NCI-H1048 (cell line): ENCODE data around the gene MYH6.
"Not testable (repeated sequence)": the region's sequence is repeated elsewhere in the genome, so short reads cannot be mapped to it uniquely, and the experiment has no call there.

Source experiments
- DNase-seq: peaks from one replicate; lab custom pipeline; 2025; lab: John Stamatoyannopoulos, UW

Gene MYH6

GRCh38 chr14:23414254-23414653 is 6.2 kb upstream of the MYH6 start:
- no peak for DNase-seq

DNA sequence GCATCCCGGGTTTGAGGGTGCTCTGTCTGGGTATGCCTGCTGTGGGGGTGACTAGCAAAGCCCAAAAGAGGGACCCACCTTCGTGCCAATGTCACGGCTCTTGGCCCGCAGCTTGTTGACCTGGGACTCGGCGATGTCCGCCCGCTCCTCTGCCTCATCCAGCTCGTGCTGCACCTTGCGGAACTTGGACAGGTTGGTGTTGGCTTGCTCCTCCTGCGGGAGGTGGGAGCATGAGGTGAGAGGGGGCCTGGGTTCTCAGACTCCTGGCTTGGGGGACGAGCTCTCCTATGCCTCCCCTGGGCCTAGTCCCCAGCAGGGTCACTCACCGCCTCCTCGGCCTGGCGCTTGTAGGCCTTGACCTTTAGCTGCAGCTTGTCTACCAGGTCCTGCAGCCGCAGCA is 5.6 kb upstream of the MYH6 start:
- DNase-seq, result no peak

GRCh38 chr14:23411563-23412525 is 3.8 kb upstream of the MYH6 start:
- no peak for DNase-seq

DNA sequence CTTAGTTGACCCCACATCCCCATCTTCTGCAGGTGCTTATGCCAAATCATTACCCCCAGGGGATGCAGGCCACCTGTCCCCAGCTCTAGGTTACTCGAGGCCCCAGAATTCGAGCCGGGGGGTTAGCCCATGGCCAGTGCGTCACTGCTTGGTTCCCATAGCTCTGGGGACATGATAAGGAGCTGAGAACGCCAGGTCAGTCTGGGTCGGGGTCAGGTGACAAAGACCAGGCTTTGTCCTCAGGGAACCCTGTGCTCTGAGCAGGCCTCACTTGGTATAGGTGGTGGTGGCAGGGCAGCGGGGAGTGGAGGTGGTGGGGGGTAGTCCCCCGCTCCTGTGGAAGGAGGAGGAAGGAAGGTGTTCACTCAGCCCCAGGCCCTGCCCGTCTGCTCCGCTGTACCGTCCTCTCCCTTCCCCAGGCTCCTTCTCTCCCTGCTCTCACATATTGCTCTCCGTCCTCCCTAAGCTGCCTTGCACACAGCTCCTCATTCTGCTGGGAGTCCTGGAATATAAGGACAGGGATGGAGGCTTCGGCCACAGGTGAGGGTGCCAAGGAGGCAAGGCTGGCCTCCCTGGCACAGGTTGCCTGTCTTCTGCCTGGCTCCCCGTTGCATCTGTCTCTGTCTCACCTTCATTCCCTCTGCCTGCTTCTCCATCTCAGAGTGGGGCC is 2.0 kb upstream of the MYH6 start:
- DNase-seq, result no peak

GRCh38 chr14:23409475-23409874 is 1.4 kb upstream of the MYH6 start:
- no peak for DNase-seq

GRCh38 chr14:23408307-23408630 is 196 bp upstream of the MYH6 start:
- no peak for DNase-seq

DNA sequence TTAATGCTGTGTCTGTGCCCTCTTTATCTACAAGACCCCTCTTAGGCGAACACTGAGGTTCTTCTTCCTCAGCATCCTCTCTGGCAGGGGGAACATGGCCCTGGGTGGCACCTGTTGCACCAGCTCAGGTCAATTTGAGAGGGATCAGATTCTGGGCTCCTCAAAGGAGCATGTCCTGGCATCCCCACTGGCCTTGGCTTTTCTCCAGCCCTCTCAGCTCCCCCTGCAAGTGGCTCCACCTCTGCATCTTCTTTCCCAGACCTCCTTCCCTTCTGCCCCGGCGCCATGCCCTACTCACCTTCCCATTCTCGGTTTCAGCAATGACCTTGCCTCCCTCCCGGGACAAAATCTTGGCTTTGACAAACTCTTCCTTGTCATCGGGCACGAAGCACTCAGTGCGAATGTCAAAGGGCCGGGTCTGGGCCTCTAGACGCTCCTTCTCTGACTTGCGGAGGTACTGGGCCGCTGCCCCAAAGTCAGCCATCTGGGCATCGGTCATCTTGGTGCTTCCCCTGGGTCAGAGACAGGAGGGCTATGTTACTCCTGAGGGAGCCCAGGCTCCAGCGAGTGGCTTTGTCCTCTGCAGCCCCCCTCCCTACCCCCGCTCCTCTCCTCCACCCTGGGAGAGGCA is 1.2 kb downstream of the MYH6 start:
- DNase-seq, result no peak

DNA sequence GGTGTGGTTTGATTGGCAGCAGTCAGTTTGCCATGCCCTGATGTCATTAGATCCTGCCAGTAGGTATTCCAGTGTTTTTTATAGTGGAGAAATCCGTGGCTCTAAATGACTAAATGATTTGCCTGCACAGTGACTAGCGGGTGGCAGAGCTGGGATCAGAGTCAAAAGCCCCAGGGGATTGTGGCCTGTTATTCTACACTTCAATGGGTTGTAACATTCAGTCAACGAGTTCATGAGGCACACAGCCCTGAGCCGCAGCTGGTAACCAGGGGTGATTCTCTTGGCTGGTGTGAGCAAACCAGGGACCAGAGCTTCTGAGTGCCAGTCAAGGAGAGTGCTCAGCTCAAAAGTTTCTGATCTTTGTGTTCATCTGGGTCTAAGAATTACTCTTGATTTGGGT is 1.8 kb downstream of the MYH6 start:
- DNase-seq, result no peak

- DNase-seq, result no peak
Observed at GRCh38 chr14:23405516-23406025, 2.5 kb downstream of the MYH6 start.

DNA sequence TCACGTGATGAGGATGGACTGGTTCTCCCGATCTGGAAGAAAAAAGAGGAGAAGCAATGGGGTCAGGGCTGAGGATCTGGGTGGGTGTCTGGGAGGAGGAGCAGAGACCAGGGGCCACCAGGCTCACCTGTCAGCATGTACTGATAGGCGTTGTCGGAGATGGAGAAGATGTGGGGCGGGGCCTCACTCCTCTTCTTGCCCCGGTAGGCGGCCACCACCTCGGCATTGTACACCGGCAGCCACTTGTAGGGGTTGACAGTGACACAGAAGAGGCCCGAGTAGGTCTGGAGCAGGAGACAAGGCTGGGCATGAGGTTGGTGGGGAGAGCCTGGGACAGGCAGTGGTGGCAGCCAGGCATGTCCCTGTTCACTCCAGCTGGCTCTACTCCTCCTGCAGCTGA is 3.0 kb downstream of the MYH6 start:
- DNase-seq, result no peak

DNA sequence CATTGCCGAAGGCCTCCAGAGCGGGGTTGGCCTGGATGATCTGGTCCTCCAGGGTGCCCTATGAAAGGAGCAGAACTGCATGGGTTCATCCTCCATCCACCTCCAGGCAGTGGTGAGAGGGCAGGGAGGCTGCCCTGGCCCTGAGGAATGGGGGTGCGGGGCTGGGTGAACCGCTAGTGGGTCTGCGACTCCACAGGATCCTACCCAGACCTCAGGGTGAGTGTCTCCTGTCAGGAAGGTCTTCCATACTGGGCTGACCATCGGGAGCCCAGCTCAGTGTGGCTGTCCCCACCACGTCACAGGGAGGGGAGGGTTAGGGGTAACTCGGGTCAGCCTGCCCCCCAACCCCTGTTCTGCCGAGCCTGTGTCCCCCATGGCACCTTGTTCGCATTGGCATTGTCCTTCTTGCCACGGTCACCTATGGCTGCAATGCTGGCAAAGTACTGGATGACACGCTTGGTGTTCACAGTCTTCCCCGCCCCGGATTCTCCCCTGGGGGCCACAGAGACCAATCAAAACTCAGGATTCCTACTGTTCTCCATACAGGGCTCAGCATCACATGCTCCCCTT is 3.7 kb downstream of the MYH6 start:
- no peak for DNase-seq

GRCh38 chr14:23403908-23404307 is 4.2 kb downstream of the MYH6 start:
- no peak for DNase-seq

- no peak for DNase-seq
Observed at GRCh38 chr14:23403139-23403438, 5.0 kb downstream of the MYH6 start.

- no peak for DNase-seq
Observed at GRCh38 chr14:23402296-23403138, 5.6 kb downstream of the MYH6 start.

GRCh38 chr14:23401291-23401690 is 6.8 kb downstream of the MYH6 start:
- no peak for DNase-seq

GRCh38 chr14:23400496-23401149 is 7.5 kb downstream of the MYH6 start:
- DNase-seq, result not testable (repeated sequence)

DNA sequence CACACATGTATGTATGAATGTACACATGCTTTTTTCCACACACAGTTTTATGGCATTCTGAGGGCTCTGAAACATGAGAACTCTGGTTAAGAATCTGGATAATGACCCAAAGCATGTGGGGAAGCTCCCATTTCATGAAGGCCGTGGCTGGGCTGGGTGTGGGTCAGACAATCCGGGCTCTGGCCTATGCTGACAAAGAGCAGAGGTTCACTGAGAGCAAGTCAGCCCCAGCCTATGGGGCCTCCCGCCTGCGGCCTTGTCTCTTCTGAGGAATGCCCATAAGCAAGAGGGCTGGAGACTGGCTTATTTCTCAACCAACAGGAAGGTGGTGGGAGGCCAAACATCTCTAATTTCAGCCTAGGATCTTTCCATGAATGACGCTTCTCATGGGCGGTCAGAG is 8.5 kb downstream of the MYH6 start:
- no peak for DNase-seq

- DNase-seq, result no peak
Observed at GRCh38 chr14:23399136-23399535, 8.9 kb downstream of the MYH6 start.

DNA sequence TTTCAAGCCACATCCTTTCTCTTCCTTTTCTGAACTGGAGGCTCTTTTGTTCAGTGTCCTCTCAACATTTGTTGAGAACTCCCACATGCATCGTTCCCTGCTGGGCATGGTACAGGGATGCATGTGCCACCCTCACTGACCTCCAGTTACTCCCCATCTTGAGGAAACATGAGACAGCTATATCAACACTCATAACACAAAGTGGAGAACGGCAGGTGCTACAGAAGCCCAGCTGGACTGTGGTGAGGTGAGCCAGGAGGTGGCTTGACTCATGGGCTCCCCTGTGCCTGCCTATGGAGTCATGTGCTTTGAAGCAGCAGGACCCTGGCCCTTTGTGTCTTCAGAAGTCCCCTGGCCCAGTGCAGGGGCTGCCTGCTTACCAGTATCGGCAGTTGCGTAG is 9.7 kb downstream of the MYH6 start:
- DNase-seq, result no peak

DNA sequence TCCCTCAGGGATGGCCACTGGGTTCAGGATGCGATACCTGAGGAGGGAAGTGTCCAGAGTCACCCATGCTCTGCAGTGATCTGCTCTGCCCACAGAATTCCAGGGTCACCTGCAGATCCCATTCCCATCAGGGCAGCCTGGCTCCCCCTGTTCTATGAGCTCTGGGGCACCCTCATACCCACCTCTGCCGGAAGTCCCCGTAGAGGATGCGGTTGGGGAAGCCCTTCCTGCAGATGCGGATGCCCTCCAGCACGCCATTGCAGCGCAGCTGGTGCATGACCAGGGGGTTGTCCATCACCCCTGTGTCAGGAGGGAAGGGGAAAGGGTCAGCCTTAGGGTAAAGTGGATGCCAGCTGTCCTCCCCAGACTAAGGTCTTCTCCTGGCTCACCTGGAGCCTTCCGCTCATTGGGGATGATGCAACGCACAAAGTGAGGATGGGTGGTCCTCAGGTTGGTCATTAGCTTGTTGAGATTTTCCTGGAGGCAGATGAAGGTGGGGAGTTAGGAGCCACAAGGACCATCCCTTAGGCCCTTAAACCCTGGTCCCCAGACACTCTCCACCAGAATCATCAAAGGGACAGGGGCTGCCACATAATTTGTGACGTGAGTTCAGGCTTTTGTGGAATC is 11.2 kb downstream of the MYH6 start:
- no peak for DNase-seq

DNA sequence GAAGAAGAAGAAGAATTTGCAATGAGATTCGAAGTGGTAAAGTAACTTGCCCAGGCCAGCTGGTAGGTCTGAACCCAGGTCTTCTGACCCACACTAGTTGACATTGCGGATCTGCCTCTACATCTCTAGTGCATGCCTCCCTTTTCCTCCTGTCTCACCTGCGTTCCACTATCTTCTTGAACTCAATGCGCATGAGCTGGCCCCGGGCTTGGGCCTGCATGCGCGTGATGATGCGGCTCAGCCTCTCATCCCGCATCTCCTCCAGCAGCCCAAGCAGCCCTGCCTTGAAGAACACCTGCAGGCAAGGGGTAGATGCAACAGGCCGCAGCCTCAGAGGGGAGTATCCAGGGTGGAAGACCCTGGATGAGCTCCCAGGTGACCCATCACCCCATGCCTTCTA is 11.9 kb downstream of the MYH6 start:
- DNase-seq, result no peak
